H9 (cell line): ENCODE data around the gene RAC2. TPM values are rescaled to one million over a fixed set of nuclear protein-coding genes. Genes with fewer than 3 reads are reported as not detected.

ENCODE experiments used
- DNase-seq: peaks from one replicate; pipeline ENCODE4 v3.0.0-alpha.2; 2017
- H2AFZ ChIP-seq: one replicate; pipeline ENCODE4 v1.6.1; 2013; ENCODE audit warnings: mild to moderate bottlenecking, low read length, control low read depth, moderate library complexity
- H2AK5ac ChIP-seq: 2 replicates; pipeline ENCODE4 v1.6.1; 2013; ENCODE audit warnings: low read length, control low read depth, mixed read lengths; ENCODE audit not compliant: insufficient read length
- H2BK120ac ChIP-seq: one replicate; pipeline ENCODE4 v1.6.1; 2013; ENCODE audit warnings: low read depth, mild to moderate bottlenecking, low read length, control low read depth, inconsistent platforms; ENCODE audit not compliant: poor library complexity, severe bottlenecking
- H2BK12ac ChIP-seq: 2 replicates; pipeline ENCODE4 v1.6.1; 2013; ENCODE audit warnings: low read length, control low read depth, mixed read lengths, low read depth; ENCODE audit not compliant: insufficient read length
- H2BK15ac ChIP-seq: 2 replicates; pipeline ENCODE4 v1.6.1; 2013; ENCODE audit warnings: low read depth, low read length, control low read depth
- H2BK20ac ChIP-seq: one replicate; pipeline ENCODE4 v1.6.1; 2013; ENCODE audit warnings: low read depth, mild to moderate bottlenecking, low read length, control low read depth, inconsistent platforms; ENCODE audit not compliant: poor library complexity, severe bottlenecking
- H2BK5ac ChIP-seq: 2 replicates; pipeline ENCODE4 v1.6.1; 2013; ENCODE audit warnings: low read length, control low read depth, mixed read lengths; ENCODE audit not compliant: insufficient read length
- H3K14ac ChIP-seq: 2 replicates; pipeline ENCODE4 v1.6.1; 2013; ENCODE audit warnings: low read length, control low read depth; ENCODE audit not compliant: insufficient read depth
- H3K18ac ChIP-seq: 2 replicates; pipeline ENCODE4 v1.6.1; 2013; ENCODE audit warnings: low read depth, mild to moderate bottlenecking, mixed read lengths, low read length, control low read depth; ENCODE audit not compliant: insufficient read length
- H3K23ac ChIP-seq: 2 replicates; pipeline ENCODE4 v1.6.1; 2013; ENCODE audit warnings: low read length, control low read depth, mixed read lengths, low read depth; ENCODE audit not compliant: insufficient read length
- H3K23me2 ChIP-seq: 2 replicates; pipeline ENCODE4 v1.6.1; 2013; ENCODE audit warnings: low read depth, mild to moderate bottlenecking, mixed read lengths, low read length, control low read depth; ENCODE audit not compliant: insufficient read length, poor library complexity, severe bottlenecking
- H3K27ac ChIP-seq: 2 replicates; pipeline ENCODE4 v1.5.1; 2013; ENCODE audit warnings: low read length, control low read depth, mixed read lengths, low read depth; ENCODE audit not compliant: insufficient read length
- H3K27me3 ChIP-seq: 2 replicates; pipeline ENCODE4 v1.6.1; 2013; ENCODE audit warnings: low read length, control low read depth, inconsistent platforms; ENCODE audit not compliant: insufficient read depth
- H3K4ac ChIP-seq: 2 replicates; pipeline ENCODE4 v1.6.1; 2013; ENCODE audit warnings: low read depth, mild to moderate bottlenecking, control low read depth, inconsistent platforms, low read length, moderate library complexity
- H3K4me1 ChIP-seq: 2 replicates; pipeline ENCODE4 v1.6.1; 2013; ENCODE audit warnings: low read length, control low read depth, inconsistent platforms; ENCODE audit not compliant: insufficient read depth
- H3K4me2 ChIP-seq: 2 replicates; pipeline ENCODE4 v1.6.1; 2013; ENCODE audit warnings: low read length, control low read depth, mixed read lengths; ENCODE audit not compliant: insufficient read length, insufficient read depth
- H3K56ac ChIP-seq: 2 replicates; pipeline ENCODE4 v1.6.1; 2013; ENCODE audit warnings: low read depth, mild to moderate bottlenecking, mixed read lengths, low read length, control low read depth; ENCODE audit not compliant: insufficient read length
- H3K79me1 ChIP-seq: 2 replicates; pipeline ENCODE4 v1.6.1; 2013; ENCODE audit warnings: low read depth, mild to moderate bottlenecking, moderate library complexity, low read length, control low read depth, inconsistent platforms; ENCODE audit not compliant: insufficient read depth, poor library complexity, severe bottlenecking
- H3K79me2 ChIP-seq: 2 replicates; pipeline ENCODE4 v1.6.1; 2013; ENCODE audit warnings: low read length, control low read depth, inconsistent platforms; ENCODE audit not compliant: insufficient read depth
- H3K9ac ChIP-seq: 2 replicates; pipeline ENCODE4 v1.6.1; 2013; ENCODE audit warnings: low read length, control low read depth, mixed read lengths; ENCODE audit not compliant: insufficient read length; ENCODE audit errors: extremely low read depth
- H3K9me3 ChIP-seq: one replicate; pipeline ENCODE4 v1.6.1; 2013; ENCODE audit warnings: low read depth, low read length, inconsistent platforms; ENCODE audit not compliant: control insufficient read depth
- H3T11ph ChIP-seq: one replicate; pipeline ENCODE4 v1.6.1; 2013; ENCODE audit warnings: mild to moderate bottlenecking, low read length, control low read depth, inconsistent platforms
- H4K20me1 ChIP-seq: one replicate; pipeline ENCODE4 v1.6.1; 2013; ENCODE audit not compliant: control insufficient read depth, insufficient read length, insufficient read depth
- H4K5ac ChIP-seq: 2 replicates; pipeline ENCODE4 v1.6.1; 2013; ENCODE audit warnings: low read depth, mild to moderate bottlenecking, mixed read lengths, low read length, control low read depth; ENCODE audit not compliant: insufficient read length
- H4K8ac ChIP-seq: replicated peaks from 2 replicates; pipeline ENCODE4 v1.6.1; 2013; ENCODE audit warnings: low read length, control low read depth, mixed read lengths, low read depth; ENCODE audit not compliant: insufficient read length
- H4K91ac ChIP-seq: 2 replicates; pipeline ENCODE4 v1.6.1; 2013; ENCODE audit warnings: low read depth, mild to moderate bottlenecking, moderate library complexity, mixed read lengths, low read length, control low read depth; ENCODE audit not compliant: insufficient read length
- H3K27ac Mint-ChIP-seq, 3 experiments: 2 replicates in 2 of 3; 3 replicates in 1 of 3; pipeline ENCODE4 v1.8.0; 2020 to 2021; ENCODE audit warnings: mixed read lengths in 3 of 3, mild to moderate bottlenecking in 1 of 3, moderate library complexity in 1 of 3
- H3K27me3 Mint-ChIP-seq: 2 replicates; pipeline ENCODE4 v1.8.0; 2021; ENCODE audit warnings: low read depth, mild to moderate bottlenecking, moderate library complexity, mixed read lengths
- H3K36me3 Mint-ChIP-seq, 3 experiments: 2 replicates in 2 of 3; 3 replicates in 1 of 3; pipeline ENCODE4 v1.8.0; 2020 to 2021; ENCODE audit warnings: low read depth in 3 of 3, mixed read lengths in 3 of 3; ENCODE audit not compliant: insufficient read depth in 1 of 3
- H3K4me1 Mint-ChIP-seq, 2 experiments: 2 replicates each; pipeline ENCODE4 v1.8.0; 2020; ENCODE audit warnings: mixed read lengths in 2 of 2
- H3K4me3 Mint-ChIP-seq, 2 experiments: 2 replicates in 1 of 2; 3 replicates in 1 of 2; pipeline ENCODE4 v1.8.0; 2020 to 2021; ENCODE audit warnings: mild to moderate bottlenecking in 2 of 2, mixed read lengths in 2 of 2, moderate library complexity in 1 of 2
- H3K9me3 Mint-ChIP-seq, 2 experiments: 2 replicates in 1 of 2; 3 replicates in 1 of 2; pipeline ENCODE4 v1.8.0; 2020; ENCODE audit warnings: mild to moderate bottlenecking in 2 of 2, mixed read lengths in 2 of 2, moderate library complexity in 1 of 2
- CTCF ChIP-seq: fragments of 200-600 bp; sonication (generic); conservative IDR thresholded peaks from 3 replicates; pipeline ENCODE4 v1.8.0; 2021; ENCODE audit warnings: antibody characterized with exemption, mild to moderate bottlenecking
- WGBS: extraction: QIAGEN DNeasy Blood & Tissue Kit; methylation state at CpG from one replicate; pipeline ENCODE4 v1.1.7; 2013; ENCODE audit warnings: missing lambda C conversion rate, low lambda C conversion rate, mixed read lengths; ENCODE audit not compliant: insufficient read length; ENCODE audit errors: extremely low coverage; 5-methylcytosine and 5-hydroxymethylcytosine counted together
- total RNA-seq: library from RNA; stranded (reverse); gene quantifications from 2 replicates; pipeline ENCODE4 v1.2.1, GENCODE V29; 2021

Gene RAC2
- total RNA-seq, 1 experiment from 2014 or later = 2.8 TPM

GRCh38 chr22:37183432-37184379, 60.4 kb downstream of the RAC2 start:
- no peak overlapping the region for H4K91ac ChIP-seq
- H2BK120ac ChIP-seq = no peak overlapping the region
- no peak overlapping the region for H2BK20ac ChIP-seq
- Mint-ChIP-seq H3K4me3 (no peak overlapping the region), H3K36me3 (no peaks in the 10 kb centered on the region; a peak in 1 of 7 replicates), H3K9me3 (no peaks in the 10 kb centered on the region), H3K27ac (peak overlapping the region; percentile 57 to 59 (median 59); a peak in 4 of 7 replicates), H3K4me1 (peaks cover 16 to 37% of the 10 kb centered on the region in 2 experiments), H3K27me3 (peaks cover 2% of the 10 kb centered on the region)
- no peak overlapping the region for H3K14ac ChIP-seq
- H4K20me1 ChIP-seq = no peaks in the 10 kb centered on the region
- no peaks in the 10 kb centered on the region for H3K27me3 ChIP-seq
- H3K9me3 ChIP-seq = no peaks in the 10 kb centered on the region
- H2BK15ac ChIP-seq = no peak overlapping the region
- no peak overlapping the region for H3K4me2 ChIP-seq
- no peak for DNase-seq
- no peak overlapping the region for H3K23ac ChIP-seq
- no peak overlapping the region for H4K8ac ChIP-seq
- no peak overlapping the region for H2AFZ ChIP-seq
- no peak overlapping the region for H3K56ac ChIP-seq
- H3K27ac ChIP-seq = no peak overlapping the region
- H3K23me2 ChIP-seq = peaks cover 9% of the 10 kb centered on the region
- no peak overlapping the region for H2BK5ac ChIP-seq
- H2AK5ac ChIP-seq = no peak overlapping the region
- H3K79me1 ChIP-seq = no peaks in the 10 kb centered on the region
- H3K4ac ChIP-seq = no peak overlapping the region
- no CpG with 5 or more reads among the region's 17 CpGs for WGBS
- no peak overlapping the region for H4K5ac ChIP-seq
- no peak overlapping the region for H3K18ac ChIP-seq
- H3K4me1 ChIP-seq = peaks cover 4% of the 10 kb centered on the region
- H3K9ac ChIP-seq = no peak overlapping the region
- H3T11ph ChIP-seq = no peak overlapping the region
- no peak for TF ChIP-seq CTCF
- no peaks in the 10 kb centered on the region for H3K79me2 ChIP-seq
- H2BK12ac ChIP-seq = no peak overlapping the region
